K562 (cell line): ENCODE results near the gene NDST1. TPM values are rescaled to one million over a fixed set of nuclear protein-coding genes. Genes with fewer than 3 reads are reported as not detected.

Source experiments
- ATAC-seq: fragments of 200-7000 bp; cut with Tn5 transposase; 3 replicates; pipeline ENCODE4 v1.9.1; 2020; ENCODE audit warnings: moderate library complexity
- BruUV-seq: library from RNA; stranded (reverse); fragments of 400-500 nt; replicated peaks from 2 replicates; lab custom pipeline; 2021; lab: Mats Ljungman, UMichigan
- CTCF ChIA-PET: fragments of 300-600 bp; formaldehyde crosslinking; extraction: SDS; loops from one replicate; lab custom pipeline; 2021; ENCODE audit warnings: low intra/inter-chr PET ratio; lab: Yijun Ruan, JAX
- POLR2A ChIA-PET: fragments of 300-600, 350-650 bp; sonication (Branson Sonifier 250); formaldehyde crosslinking; extraction: SDS; loops from one replicate; lab custom pipeline; 2021; ENCODE audit warnings: antibody characterized with exemption, inconsistent platforms; lab: Yijun Ruan, JAX
- DNase-seq, 4 experiments: peaks; one replicate each; pipeline versions ENCODE4 v3.0.0 to v3.0.0-alpha.2; 2011 to 2018; ENCODE audit warnings: low spot score in 3 of 4, mixed read lengths in 3 of 4; ENCODE audit errors: extremely low read depth in 1 of 4
- FAIRE-seq: peaks from 2 replicates; lab custom pipeline; 2011; peaks lifted over from hg19 to GRCh38; lab: Jason Lieb, UNC
- H2AFZ ChIP-seq: 2 replicates; pipeline ENCODE4 v1.6.0; 2011; ENCODE audit warnings: low read depth, low read length, control low read depth, inconsistent platforms
- H3K27ac ChIP-seq: fragments of 200-600 bp; 3 replicates; pipeline ENCODE4 v1.8.0; 2011; ENCODE audit warnings: low read depth, mild to moderate bottlenecking, control low read depth, inconsistent platforms, low read length, moderate library complexity, mixed read lengths; ENCODE audit errors: extremely low read depth
- H3K27me3 ChIP-seq, 2 experiments: fragments of 300-600 bp in 1 of 2; 2 replicates in 1 of 2; 3 replicates in 1 of 2; pipeline versions ENCODE4 v1.6.0 to v1.8.0; 2011; ENCODE audit warnings: inconsistent platforms in 2 of 2, low read length in 2 of 2, mild to moderate bottlenecking in 1 of 2, mixed read lengths in 1 of 2, moderate library complexity in 1 of 2; ENCODE audit not compliant: control insufficient read depth in 2 of 2, insufficient read depth in 2 of 2
- H3K36me3 ChIP-seq: fragments of 300-600 bp; 3 replicates; pipeline ENCODE4 v1.8.0; 2011; ENCODE audit warnings: mild to moderate bottlenecking, low read length, inconsistent platforms; ENCODE audit not compliant: control insufficient read depth, insufficient read depth
- H3K4me1 ChIP-seq, 2 experiments: fragments of 200-600 bp in 1 of 2; replicated peaks in 1 of 2; 2 replicates in 1 of 2; 3 replicates in 1 of 2; pipeline versions ENCODE4 v1.5.1 to v1.8.0; 2011; ENCODE audit warnings: inconsistent platforms in 2 of 2, low read length in 2 of 2, mild to moderate bottlenecking in 1 of 2, mixed read lengths in 1 of 2, moderate library complexity in 1 of 2; ENCODE audit not compliant: control insufficient read depth in 2 of 2, insufficient read depth in 2 of 2
- H3K4me2 ChIP-seq: 2 replicates; pipeline ENCODE4 v1.6.1; 2011; ENCODE audit warnings: low read length, control low read depth, inconsistent platforms, mixed read lengths; ENCODE audit not compliant: insufficient read depth
- H3K4me3 ChIP-seq: fragments of 200-600 bp; sonication (generic), shearing (Covaris generic); 2 replicates; pipeline ENCODE4 v1.5.1; 2016; ENCODE audit warnings: control low read depth, inconsistent platforms
- H3K79me2 ChIP-seq: fragments of 200-600 bp; 3 replicates; pipeline ENCODE4 v1.8.0; 2011; ENCODE audit warnings: low read length, inconsistent platforms; ENCODE audit not compliant: control insufficient read depth, insufficient read depth
- H3K9ac ChIP-seq, 2 experiments: 2 replicates each; pipeline versions ENCODE4 v1.6.0 to v1.6.1; 2011; ENCODE audit warnings: low read depth in 2 of 2, low read length in 2 of 2, control low read depth in 1 of 2, inconsistent platforms in 1 of 2, mild to moderate bottlenecking in 1 of 2, mixed read lengths in 1 of 2; ENCODE audit not compliant: insufficient read depth in 1 of 2
- H3K9me1 ChIP-seq: one replicate; pipeline ENCODE4 v1.6.0; 2011; ENCODE audit warnings: inconsistent platforms, mild to moderate bottlenecking, low read length, moderate library complexity; ENCODE audit not compliant: control insufficient read depth, insufficient read depth
- H3K9me3 ChIP-seq: replicated peaks from 2 replicates; pipeline ENCODE4 v1.5.1; 2011; ENCODE audit warnings: low read depth, low read length, inconsistent platforms; ENCODE audit not compliant: control insufficient read depth, insufficient read depth
- H4K20me1 ChIP-seq: replicated peaks from 2 replicates; pipeline ENCODE4 v1.6.1; 2011; ENCODE audit warnings: low read length, inconsistent platforms, mixed read lengths; ENCODE audit not compliant: control insufficient read depth, insufficient read depth
- CBX5 ChIP-seq: IDR thresholded peaks from 2 replicates; pipeline ENCODE4 v1.6.1; 2014; ENCODE audit warnings: low read depth, borderline replicate concordance
- EGR1 ChIP-seq: fragments of 450-650 bp; conservative IDR thresholded peaks from 2 replicates; pipeline ENCODE4 v1.6.1; 2017; ENCODE audit warnings: mild to moderate bottlenecking
- ETV5 ChIP-seq: sonication (generic); formaldehyde crosslinking; IDR thresholded peaks from 2 replicates; pipeline ENCODE4 v1.4.0; 2020; ENCODE audit warnings: low read depth, mild to moderate bottlenecking, missing genetic modification reagents
- FOXJ2 ChIP-seq: fragments of 200-800 bp; sonication (Bioruptor generic); IDR thresholded peaks from 2 replicates; pipeline ENCODE4 v1.6.1; 2016; ENCODE audit warnings: missing genetic modification characterization, missing compliant biosample characterization
- MTF1 ChIP-seq: fragments of 250-450 bp; sonication (Bioruptor Pico); IDR thresholded peaks from 2 replicates; pipeline ENCODE4 v1.9.0; 2021; ENCODE audit warnings: moderate library complexity, mild to moderate bottlenecking, inconsistent platforms, borderline replicate concordance
- MXD1 ChIP-seq: fragments of 250-450 bp; sonication (Bioruptor Pico); IDR thresholded peaks from 2 replicates; pipeline ENCODE4 v1.8.0; 2021; ENCODE audit warnings: borderline replicate concordance, mild to moderate bottlenecking, moderate library complexity; ENCODE audit not compliant: poor library complexity, severe bottlenecking
- NR2C2 ChIP-seq, 2 experiments: fragments of 200-800 bp in 1 of 2; sonication (Bioruptor generic) in 1 of 2; sonication (generic) in 1 of 2; formaldehyde crosslinking in 1 of 2; IDR thresholded peaks; 2 replicates each; pipeline versions ENCODE4 v1.6.1 to v1.8.0; 2016 to 2022; ENCODE audit warnings: mild to moderate bottlenecking in 1 of 2, missing compliant biosample characterization in 1 of 2, missing genetic modification characterization in 1 of 2, missing genetic modification reagents in 1 of 2
- PTBP1 ChIP-seq: fragments of 200-400 bp; formaldehyde crosslinking; IDR thresholded peaks from 2 replicates; pipeline ENCODE4 v1.6.1; 2017; ENCODE audit warnings: low read depth, low read length
- PTTG1 ChIP-seq: fragments of 450-650 bp; IDR thresholded peaks from 2 replicates; pipeline ENCODE4 v1.6.1; 2016; ENCODE audit warnings: low read depth, mild to moderate bottlenecking, missing genetic modification characterization, missing compliant biosample characterization
- RBM25 ChIP-seq: fragments of 200-400 bp; formaldehyde crosslinking; IDR thresholded peaks from 2 replicates; pipeline ENCODE4 v1.6.1; 2018; ENCODE audit warnings: low read length, low read depth, moderate library complexity; ENCODE audit not compliant: severe bottlenecking
- SIRT6 ChIP-seq: IDR thresholded peaks from one replicate; pipeline ENCODE4 v1.6.1; 2012; ENCODE audit warnings: low read depth, mild to moderate bottlenecking, control low read depth, inconsistent platforms, low read length, moderate library complexity
- TRIM24 ChIP-seq, 2 experiments: fragments of 450-650 bp; IDR thresholded peaks; 2 replicates each; pipeline ENCODE4 v1.6.1; 2016
- XRCC4 ChIP-seq: IDR thresholded peaks from one replicate; pipeline ENCODE4 v1.6.1; 2011; ENCODE audit not compliant: insufficient read depth, insufficient read length; ENCODE audit errors: extremely low read depth
- ZNF253 ChIP-seq: fragments of 250-450 bp; sonication (Bioruptor Pico); conservative IDR thresholded peaks from 2 replicates; pipeline ENCODE4 v1.6.1; 2021; ENCODE audit warnings: mild to moderate bottlenecking
- ZNF445 ChIP-seq: fragments of 250-450 bp; sonication (Bioruptor Pico); IDR thresholded peaks from 2 replicates; pipeline ENCODE4 v1.4.0; 2020; ENCODE audit warnings: low read depth, mild to moderate bottlenecking, moderate library complexity
- ZNF75A ChIP-seq: fragments of 450-650 bp; formaldehyde crosslinking; IDR thresholded peaks from 2 replicates; pipeline ENCODE4 v1.4.0; 2020; ENCODE audit warnings: mild to moderate bottlenecking
- WGBS: fragments of 100-300 bp; shearing (Covaris generic); methylation state at CpG from one replicate; pipeline ENCODE4 v1.1.6; 2016; ENCODE audit warnings: low coverage, mixed read lengths; ENCODE audit not compliant: insufficient coverage; ENCODE audit errors: missing lambda C conversion rate; 5-methylcytosine and 5-hydroxymethylcytosine counted together
- in situ Hi-C: fragments of 300-500 bp; cut with MboI; formaldehyde crosslinking; loops from 4 replicates; pipeline ENCODE4 v1.15.0; 2018; ENCODE audit warnings: inconsistent platforms, mixed read lengths
- intact Hi-C: fragments of 100-400 bp; cut with micrococcal nuclease; formaldehyde crosslinking; loops from 2 replicates; pipeline ENCODE4 v1.14.2; 2022
- polyA plus RNA-seq, 8 experiments: library from polyadenylated mRNA; depleted of rRNA in 4 of 8; stranded (reverse) in 5 of 8; unstranded in 3 of 8; fragments of >200 nt; fragmentation: Nextera tagmentation in 2 of 8; fragmentation: Illumina TruSeq in 1 of 8; extraction: Ambion mirVana in 2 of 8; extraction: Trizol in 1 of 8; gene quantifications; 2 replicates each; pipeline versions ENCODE4 v1.2.1 to v1.2.3, GENCODE V29; 2011 to 2014; ENCODE audit warnings: inconsistent platforms in 1 of 8, missing spikeins in 1 of 8
- total RNA-seq, 7 experiments: library from RNA; depleted of rRNA in 6 of 7; stranded (reverse); fragments of >200 nt in 6 of 7; fragmentation: Illumina TruSeq in 2 of 7; extraction: Trizol in 2 of 7; gene quantifications; 2 replicates each; pipeline versions ENCODE4 v1.2.1 to v1.2.3, GENCODE V29; 2011 to 2021; ENCODE audit warnings: low replicate concordance in 1 of 7
- TF ChIP-seq, protein P1 (sequence below): sonication (generic); formaldehyde crosslinking; IDR thresholded peaks from 2 replicates; pipeline ENCODE4 v1.8.0; 2022; ENCODE audit warnings: mild to moderate bottlenecking, low read depth, missing genetic modification reagents
- TF ChIP-seq, protein P2 (sequence below): fragments of 450-650 bp; formaldehyde crosslinking; conservative IDR thresholded peaks from 2 replicates; pipeline ENCODE4 v1.4.0; 2022; ENCODE audit warnings: mild to moderate bottlenecking, missing genetic modification characterization
- TF ChIP-seq, protein P3 (sequence below): fragments of 250-450 bp; sonication (Bioruptor Pico); IDR thresholded peaks from 2 replicates; pipeline ENCODE4 v1.8.0; 2021; ENCODE audit warnings: moderate library complexity, mild to moderate bottlenecking, inconsistent platforms

Gene NDST1
- total and polyA plus RNA-seq, 9 of the 15 experiments (the other 6 are each of a cell fraction or from before 2014, with no cell fraction given): 0.38 to 47.9 (median 9.9) TPM

DNA sequence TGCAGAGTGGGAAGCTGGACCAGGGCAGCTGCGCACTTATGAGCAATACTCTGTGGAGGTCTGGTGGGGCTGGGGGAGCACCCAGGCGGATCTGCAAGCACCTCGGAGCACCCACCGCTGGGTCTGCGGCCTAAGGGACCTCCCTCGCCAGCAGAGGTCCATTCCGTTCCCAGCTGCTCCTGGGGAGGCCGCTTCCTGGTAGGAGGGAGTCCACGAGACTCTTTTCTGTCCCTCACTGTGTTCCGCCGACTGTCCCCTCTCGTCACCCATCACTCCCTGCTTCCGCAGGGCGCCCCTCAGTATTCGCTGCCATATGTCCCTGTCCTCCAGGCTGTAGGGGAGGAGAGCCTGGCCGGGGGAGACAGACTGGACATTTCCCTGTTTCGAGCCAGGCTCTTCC lies 45.5 kb downstream of the NDST1 start:
- H3K9ac ChIP-seq: no peak overlapping the region
- H4K20me1 ChIP-seq: no peaks in the 10 kb centered on the region; the same call in 1 of the 2 replicates
- no peaks in the 10 kb centered on the region for H3K9me1 ChIP-seq
- FAIRE-seq: no peak
- intact Hi-C loops (no loop called here), in situ Hi-C loops (no loop called here)
- no peaks in the 10 kb centered on the region for H3K79me2 ChIP-seq
- H3K36me3 ChIP-seq: peaks cover 46% of the 10 kb centered on the region; the same call in 2 of the 3 replicates
- BruUV-seq: no TSS peak
- H3K4me1 ChIP-seq: no peaks in the 10 kb centered on the region
- H3K4me3 ChIP-seq: no peak overlapping the region
- H3K4me2 ChIP-seq: no peak overlapping the region
- POLR2A ChIA-PET: interaction anchor here (0.7 to 0.8 kb wide), 2 partner anchors 9 to 137 kb away, joined by 3 read pairs; no protein-coding TSS in a partner anchor
- H3K27ac ChIP-seq: no peak overlapping the region
- no peak overlapping the region for H2AFZ ChIP-seq
- no peak for ATAC-seq
- no peaks in the 10 kb centered on the region for H3K27me3 ChIP-seq
- WGBS: 94% methylated on average over 10 of the region's 17 CpGs
- DNase-seq: no peak
- CTCF ChIA-PET: interaction anchor here (0.6 kb wide), 1 partner anchor 9 kb away, joined by 3 read pairs; no protein-coding TSS in a partner anchor
- no peaks in the 10 kb centered on the region for H3K9me3 ChIP-seq
- no peak for TF ChIP-seq XRCC4
- TF ChIP-seq, protein P1, sequence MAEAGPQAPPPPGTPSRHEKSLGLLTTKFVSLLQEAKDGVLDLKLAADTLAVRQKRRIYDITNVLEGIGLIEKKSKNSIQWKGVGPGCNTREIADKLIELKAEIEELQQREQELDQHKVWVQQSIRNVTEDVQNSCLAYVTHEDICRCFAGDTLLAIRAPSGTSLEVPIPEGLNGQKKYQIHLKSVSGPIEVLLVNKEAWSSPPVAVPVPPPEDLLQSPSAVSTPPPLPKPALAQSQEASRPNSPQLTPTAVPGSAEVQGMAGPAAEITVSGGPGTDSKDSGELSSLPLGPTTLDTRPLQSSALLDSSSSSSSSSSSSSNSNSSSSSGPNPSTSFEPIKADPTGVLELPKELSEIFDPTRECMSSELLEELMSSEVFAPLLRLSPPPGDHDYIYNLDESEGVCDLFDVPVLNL (CRISPR knock-in tag): no peak
- no peak for TF ChIP-seq PTBP1
- no peak for TF ChIP-seq EGR1
- TF ChIP-seq ZNF75A (CRISPR knock-in tag): no peak
- no peak for TF ChIP-seq NR2C2 (CRISPR knock-in tag; IDR thresholded peaks at IDR 0.05)
- TF ChIP-seq NR2C2 (tag; IDR thresholded peaks at IDR 0.05): no peak
- TF ChIP-seq MTF1: no peak
- no peak for TF ChIP-seq ETV5 (CRISPR knock-in tag)
- TF ChIP-seq SIRT6: no peak
- TF ChIP-seq FOXJ2 (tag): no peak
- TF ChIP-seq ZNF253 (CRISPR knock-in tag): no peak
- no peak for TF ChIP-seq PTTG1 (tag)
- TF ChIP-seq MXD1 (CRISPR knock-in tag): no peak
- no peak for TF ChIP-seq CBX5
- TF ChIP-seq, protein P2, sequence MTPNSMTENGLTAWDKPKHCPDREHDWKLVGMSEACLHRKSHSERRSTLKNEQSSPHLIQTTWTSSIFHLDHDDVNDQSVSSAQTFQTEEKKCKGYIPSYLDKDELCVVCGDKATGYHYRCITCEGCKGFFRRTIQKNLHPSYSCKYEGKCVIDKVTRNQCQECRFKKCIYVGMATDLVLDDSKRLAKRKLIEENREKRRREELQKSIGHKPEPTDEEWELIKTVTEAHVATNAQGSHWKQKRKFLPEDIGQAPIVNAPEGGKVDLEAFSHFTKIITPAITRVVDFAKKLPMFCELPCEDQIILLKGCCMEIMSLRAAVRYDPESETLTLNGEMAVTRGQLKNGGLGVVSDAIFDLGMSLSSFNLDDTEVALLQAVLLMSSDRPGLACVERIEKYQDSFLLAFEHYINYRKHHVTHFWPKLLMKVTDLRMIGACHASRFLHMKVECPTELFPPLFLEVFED: no peak
- no peak for TF ChIP-seq RBM25
- no peak for TF ChIP-seq TRIM24 (IDR thresholded peaks at IDR 0.05)
- TF ChIP-seq, protein P3, sequence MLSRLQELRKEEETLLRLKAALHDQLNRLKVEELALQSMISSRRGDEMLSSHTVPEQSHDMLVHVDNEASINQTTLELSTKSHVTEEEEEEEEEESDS (CRISPR knock-in tag): no peak
- no peak for TF ChIP-seq ZNF445 (CRISPR knock-in tag)
